Measurements from ENCODE around the gene ADGRV1.

ADGRV1 gene

DNA sequence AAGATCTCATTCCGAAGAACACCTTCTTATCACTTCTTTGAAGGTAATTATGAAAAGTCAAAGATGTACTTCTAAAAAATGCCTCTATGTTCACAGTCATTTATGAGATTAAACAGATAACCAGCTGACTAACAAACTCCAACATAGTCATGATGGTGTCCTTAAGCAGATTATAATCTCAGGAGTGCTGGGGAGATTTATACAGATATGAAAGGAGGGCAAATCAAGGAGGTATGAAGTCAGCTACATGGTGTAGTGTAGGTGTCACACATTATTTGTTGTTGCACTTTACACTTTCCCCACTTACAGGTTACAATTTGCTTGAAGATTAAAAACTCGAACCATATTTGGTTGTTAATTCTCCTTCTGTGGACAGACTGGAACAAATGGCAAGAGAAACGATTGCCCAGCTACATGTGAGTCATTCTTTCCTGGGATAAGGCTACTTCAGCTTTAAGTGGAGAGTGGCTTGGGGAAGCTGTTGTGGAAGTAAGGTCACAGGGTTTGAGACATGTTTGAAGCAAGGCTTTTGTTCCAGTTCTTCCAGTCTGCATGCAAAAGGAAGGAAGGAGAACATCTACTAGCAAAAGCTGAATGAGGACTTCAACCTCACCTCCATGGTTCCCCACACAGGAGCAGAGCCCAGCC, 320.1 kb downstream of the ADGRV1 start:
- no peaks in the 10 kb centered on the region for H3K4me1 ChIP-seq (ENCODE audit: control insufficient read depth, insufficient read depth, low read length, poor library complexity, severe bottlenecking)
- H3K27ac ChIP-seq (ENCODE audit: insufficient read depth, low read length, poor library complexity, severe bottlenecking), result no peak overlapping the region
- H3K4me3 ChIP-seq (ENCODE audit: insufficient read depth, low read depth, low read length, poor library complexity, severe bottlenecking), result no peak overlapping the region
- no peaks in the 10 kb centered on the region for H3K27me3 ChIP-seq (replicated peaks; ENCODE audit: control insufficient read depth, insufficient read depth, low read length, poor library complexity, severe bottlenecking)
- H3K36me3 ChIP-seq (ENCODE audit: control insufficient read depth, insufficient read depth, low read length), result no peaks in the 10 kb centered on the region
- DNase-seq, result no peak
- no peaks in the 10 kb centered on the region for H3K9me3 ChIP-seq (ENCODE audit: control insufficient read depth, low read length)

DNA sequence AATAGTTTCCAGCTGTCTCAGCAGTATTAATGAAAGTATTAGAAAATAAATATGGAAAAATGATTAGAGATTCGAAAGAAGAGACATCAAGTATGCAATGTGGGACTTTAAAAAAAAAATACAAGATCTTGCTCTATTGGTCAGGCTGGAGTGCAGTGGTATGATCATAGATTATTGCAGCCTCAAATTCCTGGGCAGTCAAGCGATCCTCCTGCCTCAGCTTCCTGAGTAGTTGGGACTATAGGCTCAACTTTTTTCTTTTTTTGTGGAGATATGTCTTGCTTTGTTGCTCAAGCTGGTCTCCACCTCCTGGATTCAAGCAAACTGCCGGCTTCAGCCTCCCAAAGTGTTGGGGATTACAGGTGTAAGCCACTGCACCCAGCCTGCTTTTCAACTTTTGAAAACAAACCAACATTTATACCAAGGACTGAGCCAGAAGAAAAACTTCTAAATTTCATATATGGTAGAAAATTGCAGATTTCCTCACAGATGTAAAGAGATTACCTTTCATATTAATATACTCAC, 323.1 kb downstream of the ADGRV1 start:
- no peak overlapping the region for H3K4me3 ChIP-seq (ENCODE audit: insufficient read depth, low read depth, low read length, poor library complexity, severe bottlenecking)

DNA sequence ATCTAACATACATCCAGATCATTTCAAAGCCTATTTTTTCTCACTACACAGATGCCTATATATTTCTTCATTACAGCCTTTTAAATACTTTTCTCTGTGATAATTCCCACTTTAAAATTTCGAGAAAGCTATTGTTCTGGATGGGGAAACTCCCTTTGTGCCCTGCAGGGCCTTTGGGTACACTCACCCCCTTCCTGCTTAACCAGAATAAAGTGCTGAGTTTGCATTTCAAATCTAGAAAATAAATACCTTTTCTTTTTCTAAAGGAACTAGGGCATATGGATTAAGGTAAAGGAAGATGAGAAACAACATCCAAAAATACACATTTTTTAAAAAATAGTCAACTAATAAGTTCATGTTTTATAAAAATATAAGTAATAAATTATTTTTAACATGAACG, 323.9 kb downstream of the ADGRV1 start:
- Histone ChIP-seq H3K36me3 (ENCODE audit: control insufficient read depth, insufficient read depth, low read length) (no peaks in the 10 kb centered on the region), H3K4me3 (ENCODE audit: insufficient read depth, low read depth, low read length, poor library complexity, severe bottlenecking) (no peak overlapping the region), H3K27me3 (replicated peaks; ENCODE audit: control insufficient read depth, insufficient read depth, low read length, poor library complexity, severe bottlenecking) (no peaks in the 10 kb centered on the region), H3K9me3 (ENCODE audit: control insufficient read depth, low read length) (no peaks in the 10 kb centered on the region), H3K27ac (ENCODE audit: insufficient read depth, low read length, poor library complexity, severe bottlenecking) (no peak overlapping the region), H3K4me1 (ENCODE audit: control insufficient read depth, insufficient read depth, low read length, poor library complexity, severe bottlenecking) (no peaks in the 10 kb centered on the region)
- DNase-seq, result no peak

More for the DNA sequence above, 323.1 kb downstream of the ADGRV1 start:
- Histone ChIP-seq H3K36me3 (ENCODE audit: control insufficient read depth, insufficient read depth, low read length) (no peaks in the 10 kb centered on the region), H3K4me1 (ENCODE audit: control insufficient read depth, insufficient read depth, low read length, poor library complexity, severe bottlenecking) (no peaks in the 10 kb centered on the region), H3K27ac (ENCODE audit: insufficient read depth, low read length, poor library complexity, severe bottlenecking) (no peak overlapping the region), H3K9me3 (ENCODE audit: control insufficient read depth, low read length) (no peaks in the 10 kb centered on the region), H3K27me3 (replicated peaks; ENCODE audit: control insufficient read depth, insufficient read depth, low read length, poor library complexity, severe bottlenecking) (no peaks in the 10 kb centered on the region)
- no peak for DNase-seq

DNA sequence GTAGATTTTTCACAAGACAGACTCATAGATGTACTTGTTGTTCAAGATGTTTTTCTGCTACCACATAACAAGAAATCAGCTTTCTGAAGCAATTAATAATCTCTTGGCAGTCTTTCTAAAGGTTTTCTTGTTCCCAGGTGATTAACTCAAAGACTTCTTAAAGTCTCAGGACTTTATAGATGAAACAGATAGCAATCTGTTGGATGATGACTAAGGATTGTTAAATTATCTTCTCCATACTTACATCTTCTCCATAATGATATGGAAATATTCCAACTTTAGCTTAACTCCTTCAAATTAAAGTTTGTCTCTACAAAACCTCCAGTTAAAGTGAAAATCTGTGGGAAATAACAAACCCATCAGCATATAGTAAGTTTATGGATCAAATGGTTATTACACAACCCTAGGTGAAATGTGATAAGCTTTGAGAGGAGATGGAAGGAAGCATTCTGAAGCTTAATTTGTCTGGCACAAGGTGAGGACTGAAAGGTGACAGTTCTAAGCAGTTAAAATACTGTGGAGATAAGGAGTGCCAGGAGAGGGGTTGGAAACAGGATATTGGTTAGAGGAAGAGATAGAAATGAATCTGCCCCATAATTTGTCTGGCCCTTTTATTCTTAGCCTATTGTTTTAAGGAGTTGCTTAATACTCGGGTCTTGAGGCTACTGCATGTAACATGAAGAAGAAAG, 326.7 kb downstream of the ADGRV1 start:
- Histone ChIP-seq H3K4me3 (ENCODE audit: insufficient read depth, low read depth, low read length, poor library complexity, severe bottlenecking) (no peak overlapping the region), H3K9me3 (ENCODE audit: control insufficient read depth, low read length) (no peaks in the 10 kb centered on the region), H3K27me3 (replicated peaks; ENCODE audit: control insufficient read depth, insufficient read depth, low read length, poor library complexity, severe bottlenecking) (no peaks in the 10 kb centered on the region), H3K4me1 (ENCODE audit: control insufficient read depth, insufficient read depth, low read length, poor library complexity, severe bottlenecking) (no peaks in the 10 kb centered on the region), H3K36me3 (ENCODE audit: control insufficient read depth, insufficient read depth, low read length) (no peaks in the 10 kb centered on the region), H3K27ac (ENCODE audit: insufficient read depth, low read length, poor library complexity, severe bottlenecking) (no peak overlapping the region)
- no peak for DNase-seq

DNA sequence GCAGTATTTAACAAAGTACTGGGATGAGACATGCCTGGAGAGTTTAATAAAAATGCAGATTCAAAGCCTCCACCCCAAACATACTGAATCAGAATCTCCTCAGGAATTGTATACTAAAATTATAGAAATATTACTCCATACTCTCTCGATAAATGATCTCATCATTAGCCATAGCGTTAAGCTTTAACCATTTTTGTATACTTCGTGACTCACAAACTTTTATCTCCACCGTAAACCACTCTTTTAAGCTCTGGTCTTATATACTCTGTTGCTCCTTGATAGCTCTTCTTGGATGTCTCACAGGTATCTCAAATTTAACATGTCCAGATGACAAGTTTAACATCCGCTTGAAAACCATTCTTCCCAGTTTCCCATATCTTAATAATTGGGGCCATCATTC, 327.8 kb downstream of the ADGRV1 start:
- H3K4me3 ChIP-seq (ENCODE audit: insufficient read depth, low read depth, low read length, poor library complexity, severe bottlenecking), result no peak overlapping the region

DNA sequence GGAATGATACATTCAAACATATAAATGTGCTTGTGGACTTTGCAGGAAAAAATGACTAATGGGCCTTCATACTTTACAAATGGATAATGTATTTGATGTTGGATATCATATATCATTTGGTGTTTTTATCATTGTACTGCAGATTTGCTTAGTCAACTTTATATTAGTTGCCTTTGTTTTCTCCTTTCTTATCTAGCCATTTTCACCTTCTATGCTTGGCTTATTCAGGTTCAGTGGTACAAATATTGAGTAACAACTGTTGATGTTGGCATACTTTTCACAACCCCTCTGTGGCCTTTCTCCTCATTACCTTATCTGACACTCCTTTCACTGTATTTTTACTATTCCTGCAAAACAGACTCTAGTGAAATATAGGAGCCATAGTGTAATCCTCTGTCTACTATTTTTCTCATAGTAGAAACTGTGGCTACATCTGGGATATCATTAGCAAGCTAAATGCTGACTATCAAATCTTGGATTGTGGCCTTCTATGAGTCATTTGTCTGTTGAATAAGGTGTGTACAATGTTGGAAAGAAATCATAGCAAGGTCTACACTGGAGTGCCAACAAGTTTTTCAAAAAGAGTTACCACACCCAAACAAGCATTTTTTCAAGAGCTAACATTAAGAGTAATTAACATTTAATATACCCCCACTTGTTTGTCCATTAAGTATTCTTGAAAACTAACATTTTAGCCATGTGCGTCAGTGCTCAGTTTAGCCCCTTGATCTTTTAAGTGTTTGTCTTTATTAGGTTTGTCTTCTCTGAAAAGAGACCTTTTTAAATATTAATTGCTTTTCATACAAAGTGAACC, 330.1 kb downstream of the ADGRV1 start:
- Histone ChIP-seq H3K4me1 (ENCODE audit: control insufficient read depth, insufficient read depth, low read length, poor library complexity, severe bottlenecking) (no peaks in the 10 kb centered on the region), H3K36me3 (ENCODE audit: control insufficient read depth, insufficient read depth, low read length) (no peaks in the 10 kb centered on the region), H3K27ac (ENCODE audit: insufficient read depth, low read length, poor library complexity, severe bottlenecking) (no peak overlapping the region), H3K4me3 (ENCODE audit: insufficient read depth, low read depth, low read length, poor library complexity, severe bottlenecking) (no peak overlapping the region), H3K9me3 (ENCODE audit: control insufficient read depth, low read length) (no peaks in the 10 kb centered on the region), H3K27me3 (replicated peaks; ENCODE audit: control insufficient read depth, insufficient read depth, low read length, poor library complexity, severe bottlenecking) (no peaks in the 10 kb centered on the region)
- DNase-seq, result no peak

More for the DNA sequence above, 327.8 kb downstream of the ADGRV1 start:
- no peaks in the 10 kb centered on the region for H3K9me3 ChIP-seq (ENCODE audit: control insufficient read depth, low read length)
- no peaks in the 10 kb centered on the region for H3K4me1 ChIP-seq (ENCODE audit: control insufficient read depth, insufficient read depth, low read length, poor library complexity, severe bottlenecking)
- H3K27me3 ChIP-seq (replicated peaks; ENCODE audit: control insufficient read depth, insufficient read depth, low read length, poor library complexity, severe bottlenecking), result no peaks in the 10 kb centered on the region
- H3K27ac ChIP-seq (ENCODE audit: insufficient read depth, low read length, poor library complexity, severe bottlenecking), result no peak overlapping the region
- no peak for DNase-seq
- H3K36me3 ChIP-seq (ENCODE audit: control insufficient read depth, insufficient read depth, low read length), result no peaks in the 10 kb centered on the region

DNA sequence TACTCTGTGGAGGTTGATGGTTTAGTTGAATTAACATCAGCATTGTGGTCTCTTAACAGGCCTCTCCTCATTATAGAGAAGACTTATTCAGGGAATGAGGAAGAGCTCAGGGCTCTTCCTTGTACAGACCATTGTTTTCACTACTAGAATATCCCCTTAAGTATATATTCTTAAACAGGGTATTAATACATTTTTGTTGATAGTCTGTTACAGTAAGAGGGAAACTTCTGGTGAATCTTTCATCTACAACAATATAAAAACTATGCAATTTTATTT, 330.7 kb downstream of the ADGRV1 start:
- no peaks in the 10 kb centered on the region for H3K4me1 ChIP-seq (ENCODE audit: control insufficient read depth, insufficient read depth, low read length, poor library complexity, severe bottlenecking)
- no peak for DNase-seq
- H3K36me3 ChIP-seq (ENCODE audit: control insufficient read depth, insufficient read depth, low read length), result no peaks in the 10 kb centered on the region
- no peak overlapping the region for H3K27ac ChIP-seq (ENCODE audit: insufficient read depth, low read length, poor library complexity, severe bottlenecking)
- H3K9me3 ChIP-seq (ENCODE audit: control insufficient read depth, low read length), result no peaks in the 10 kb centered on the region
- no peaks in the 10 kb centered on the region for H3K27me3 ChIP-seq (replicated peaks; ENCODE audit: control insufficient read depth, insufficient read depth, low read length, poor library complexity, severe bottlenecking)
- H3K4me3 ChIP-seq (ENCODE audit: insufficient read depth, low read depth, low read length, poor library complexity, severe bottlenecking), result no peak overlapping the region

DNA sequence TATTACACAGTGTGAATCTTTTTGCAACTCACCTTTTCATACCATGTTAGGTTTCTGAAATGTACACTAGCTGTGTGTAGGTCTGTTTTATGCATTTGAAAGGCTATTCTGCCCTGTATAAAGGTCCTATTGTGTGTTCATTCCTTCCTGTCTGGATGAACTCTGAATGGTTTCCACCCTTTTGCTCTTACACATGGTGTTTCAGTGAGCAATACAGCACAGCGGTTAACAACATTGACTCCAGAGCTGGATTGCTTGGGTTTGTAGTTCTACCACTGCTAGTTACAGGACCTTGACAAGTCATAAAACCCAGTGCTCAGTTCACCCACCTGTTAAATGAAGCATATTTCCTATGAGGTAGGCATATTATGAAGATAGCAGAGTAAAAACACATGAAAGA, 331.6 kb downstream of the ADGRV1 start:
- Histone ChIP-seq H3K4me3 (ENCODE audit: insufficient read depth, low read depth, low read length, poor library complexity, severe bottlenecking) (no peak overlapping the region), H3K27ac (ENCODE audit: insufficient read depth, low read length, poor library complexity, severe bottlenecking) (no peak overlapping the region), H3K27me3 (replicated peaks; ENCODE audit: control insufficient read depth, insufficient read depth, low read length, poor library complexity, severe bottlenecking) (no peaks in the 10 kb centered on the region), H3K9me3 (ENCODE audit: control insufficient read depth, low read length) (no peaks in the 10 kb centered on the region), H3K36me3 (ENCODE audit: control insufficient read depth, insufficient read depth, low read length) (no peaks in the 10 kb centered on the region), H3K4me1 (ENCODE audit: control insufficient read depth, insufficient read depth, low read length, poor library complexity, severe bottlenecking) (no peaks in the 10 kb centered on the region)
- no peak for DNase-seq

DNA sequence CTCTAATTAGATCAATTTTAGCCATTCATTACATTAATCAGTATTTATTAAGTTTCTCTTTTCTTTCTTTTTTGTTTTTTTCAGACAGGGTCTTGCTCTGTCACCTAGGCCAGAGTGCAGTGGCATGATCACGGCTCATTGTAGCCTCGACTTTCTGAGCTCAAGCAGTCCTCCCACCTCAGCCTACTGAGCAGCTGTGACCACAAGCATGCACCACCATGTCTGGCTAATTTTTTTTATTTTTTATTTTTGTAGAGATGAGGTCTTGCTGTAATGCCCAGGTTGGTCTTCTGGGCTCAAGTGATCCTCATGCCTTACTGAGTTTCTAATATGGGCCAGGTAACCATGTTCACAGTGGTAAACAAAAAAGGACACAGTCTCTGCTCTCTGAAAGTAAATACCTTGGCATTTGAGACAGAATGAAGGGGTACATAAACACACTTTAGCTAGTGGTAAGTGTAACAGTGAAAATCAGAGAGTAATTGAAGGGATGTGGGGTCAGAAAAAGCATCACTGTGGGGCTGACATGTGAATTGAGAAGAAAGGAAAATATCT, 336.3 kb downstream of the ADGRV1 start:
- no peak for DNase-seq
- H3K4me1 ChIP-seq (ENCODE audit: control insufficient read depth, insufficient read depth, low read length, poor library complexity, severe bottlenecking), result no peaks in the 10 kb centered on the region
- H3K4me3 ChIP-seq (ENCODE audit: insufficient read depth, low read depth, low read length, poor library complexity, severe bottlenecking), result no peak overlapping the region
- no peaks in the 10 kb centered on the region for H3K27me3 ChIP-seq (replicated peaks; ENCODE audit: control insufficient read depth, insufficient read depth, low read length, poor library complexity, severe bottlenecking)
- no peaks in the 10 kb centered on the region for H3K9me3 ChIP-seq (ENCODE audit: control insufficient read depth, low read length)
- no peaks in the 10 kb centered on the region for H3K36me3 ChIP-seq (ENCODE audit: control insufficient read depth, insufficient read depth, low read length)
- no peak overlapping the region for H3K27ac ChIP-seq (ENCODE audit: insufficient read depth, low read length, poor library complexity, severe bottlenecking)

DNA sequence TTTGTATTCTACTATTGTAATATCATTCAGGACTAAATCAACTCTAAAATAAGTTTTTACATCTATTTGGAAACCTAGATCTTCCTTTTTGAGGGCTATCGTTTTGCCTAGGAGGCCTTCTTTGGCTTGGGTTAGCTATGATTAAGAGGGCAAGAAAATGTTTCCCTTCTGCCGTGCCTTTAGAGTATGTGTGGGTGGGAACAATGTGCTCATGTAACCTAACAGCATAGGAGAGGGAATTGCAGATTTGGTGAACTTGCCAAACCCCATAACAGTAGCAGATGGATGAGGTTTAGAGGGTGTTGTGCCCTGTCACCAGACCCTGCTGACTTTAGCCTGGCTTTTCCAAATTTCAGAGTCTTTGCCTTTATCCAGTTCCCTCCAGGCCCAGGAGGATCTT, 339.0 kb downstream of the ADGRV1 start:
- DNase-seq, result no peak
- Histone ChIP-seq H3K4me3 (ENCODE audit: insufficient read depth, low read depth, low read length, poor library complexity, severe bottlenecking) (no peak overlapping the region), H3K36me3 (ENCODE audit: control insufficient read depth, insufficient read depth, low read length) (no peaks in the 10 kb centered on the region), H3K9me3 (ENCODE audit: control insufficient read depth, low read length) (no peaks in the 10 kb centered on the region), H3K27ac (ENCODE audit: insufficient read depth, low read length, poor library complexity, severe bottlenecking) (no peak overlapping the region), H3K4me1 (ENCODE audit: control insufficient read depth, insufficient read depth, low read length, poor library complexity, severe bottlenecking) (no peaks in the 10 kb centered on the region), H3K27me3 (replicated peaks; ENCODE audit: control insufficient read depth, insufficient read depth, low read length, poor library complexity, severe bottlenecking) (no peaks in the 10 kb centered on the region)
